GM23338 (cell line): ENCODE data around the gene SLC1A4. TPM values are rescaled to one million over a fixed set of nuclear protein-coding genes. Genes with fewer than 3 reads are reported as not detected.

ENCODE experiments used
- ATAC-seq: fragments of 200-7000 bp; cut with Tn5 transposase; 3 replicates; pipeline ENCODE4 v1.9.1; 2020
- DNase-seq: peaks from one replicate; pipeline ENCODE4 v3.0.0-alpha.2; 2015; ENCODE audit warnings: low spot score
- H2AFZ ChIP-seq: fragments of 200-600 bp; sonication (generic); 2 replicates; pipeline ENCODE4 v1.8.0; 2016; ENCODE audit warnings: antibody characterized with exemption, mild to moderate bottlenecking, moderate library complexity
- H3F3A ChIP-seq: fragments of 200-600 bp; sonication (generic); replicated peaks from 2 replicates; pipeline ENCODE4 v1.8.0; 2017; ENCODE audit warnings: antibody characterized with exemption, mixed run types, low read depth
- H3K27ac ChIP-seq: fragments of 200-600 bp; sonication (generic); 2 replicates; pipeline ENCODE4 v1.6.1; 2016; ENCODE audit warnings: low read depth
- H3K27me3 ChIP-seq: fragments of 200-600 bp; sonication (generic); 2 replicates; pipeline ENCODE4 v1.8.0; 2016; ENCODE audit warnings: mild to moderate bottlenecking, mixed run types, moderate library complexity; ENCODE audit not compliant: insufficient read depth
- H3K36me3 ChIP-seq: fragments of 200-600 bp; sonication (generic); 2 replicates; pipeline ENCODE4 v1.8.0; 2016; ENCODE audit warnings: mild to moderate bottlenecking; ENCODE audit not compliant: insufficient read depth
- H3K4me1 ChIP-seq: fragments of 200-600 bp; sonication (generic); 2 replicates; pipeline ENCODE4 v1.8.0; 2016; ENCODE audit warnings: mild to moderate bottlenecking, moderate library complexity; ENCODE audit not compliant: insufficient read depth
- H3K4me2 ChIP-seq: fragments of 200-600 bp; sonication (generic); 2 replicates; pipeline ENCODE4 v1.7.1; 2017; ENCODE audit warnings: mixed run types
- H3K4me3 ChIP-seq: fragments of 200-600 bp; sonication (generic); 2 replicates; pipeline ENCODE4 v1.6.1; 2016; ENCODE audit warnings: mixed run types
- H3K79me2 ChIP-seq: fragments of 200-600 bp; sonication (generic); replicated peaks from 2 replicates; pipeline ENCODE4 v1.8.0; 2017; ENCODE audit warnings: mild to moderate bottlenecking; ENCODE audit not compliant: insufficient read depth
- H3K9me2 ChIP-seq: fragments of 200-600 bp; sonication (generic); 2 replicates; pipeline ENCODE4 v1.8.0; 2017; ENCODE audit not compliant: insufficient read depth
- H4K20me1 ChIP-seq: fragments of 200-600 bp; sonication (generic); replicated peaks from 2 replicates; pipeline ENCODE4 v1.8.0; 2017; ENCODE audit warnings: mild to moderate bottlenecking; ENCODE audit not compliant: insufficient read depth
- H3K27ac Mint-ChIP-seq: 2 replicates; pipeline ENCODE4 v1.8.0; 2020; ENCODE audit warnings: inconsistent platforms, mild to moderate bottlenecking, moderate library complexity, mixed read lengths
- H3K27me3 Mint-ChIP-seq: 3 replicates; pipeline ENCODE4 v1.8.0; 2022; ENCODE audit warnings: low read depth, mild to moderate bottlenecking, moderate library complexity, mixed read lengths, inconsistent platforms; ENCODE audit not compliant: insufficient read depth, poor library complexity
- H3K36me3 Mint-ChIP-seq: 3 replicates; pipeline ENCODE4 v1.8.0; 2021; ENCODE audit warnings: low read depth, mild to moderate bottlenecking, inconsistent platforms, moderate library complexity, mixed read lengths
- H3K4me1 Mint-ChIP-seq: 3 replicates; pipeline ENCODE4 v1.8.0; 2020; ENCODE audit warnings: mild to moderate bottlenecking, inconsistent platforms, mixed read lengths
- H3K4me3 Mint-ChIP-seq: 3 replicates; pipeline ENCODE4 v1.8.0; 2021; ENCODE audit warnings: moderate library complexity, mild to moderate bottlenecking, inconsistent platforms, mixed read lengths
- H3K9me3 Mint-ChIP-seq: 3 replicates; pipeline ENCODE4 v1.8.0; 2020; ENCODE audit warnings: moderate library complexity, mild to moderate bottlenecking, inconsistent platforms, mixed read lengths
- CREB1 ChIP-seq: fragments of 250-450 bp; sonication (Bioruptor Pico); IDR thresholded peaks from 2 replicates; pipeline ENCODE4 v1.5.0; 2020; ENCODE audit warnings: low read depth, mild to moderate bottlenecking, moderate library complexity
- EZH2phosphoT487 ChIP-seq: fragments of 200-600 bp; sonication (generic); IDR thresholded peaks from one replicate; pipeline ENCODE4 v1.8.1; 2018; ENCODE audit warnings: antibody characterized with exemption; ENCODE audit not compliant: unreplicated experiment
- NANOG ChIP-seq: IDR thresholded peaks from 2 replicates; pipeline ENCODE4 v1.6.1; 2016; ENCODE audit warnings: antibody characterized with exemption, borderline replicate concordance
- POLR2AphosphoS5 ChIP-seq: IDR thresholded peaks from 2 replicates; pipeline ENCODE4 v1.6.1; 2016; ENCODE audit warnings: antibody characterized with exemption, low read depth
- STAT1 ChIP-seq: IDR thresholded peaks from one replicate; pipeline ENCODE4 v1.6.1; 2016; ENCODE audit warnings: antibody characterized with exemption; ENCODE audit not compliant: unreplicated experiment
- ZNF114 ChIP-seq: fragments of 250-450 bp; sonication (Bioruptor Pico); IDR thresholded peaks from 2 replicates; pipeline ENCODE4 v1.5.0; 2020; ENCODE audit warnings: mild to moderate bottlenecking, moderate library complexity
- ZNF462 ChIP-seq: fragments of 250-450 bp; sonication (Bioruptor Pico); IDR thresholded peaks from 2 replicates; pipeline ENCODE4 v1.5.0; 2020; ENCODE audit warnings: mild to moderate bottlenecking, moderate library complexity
- polyA plus RNA-seq: library from polyadenylated mRNA; unstranded; fragments of >200 nt; fragmentation: Nextera tagmentation; extraction: Ambion mirVana; gene quantifications from 2 replicates; pipeline ENCODE4 v1.2.1, GENCODE V29; 2016
- total RNA-seq: library from RNA; depleted of rRNA; stranded (reverse); fragments of >200 nt; shearing (Covaris generic); gene quantifications from 2 replicates; pipeline ENCODE4 v1.2.3, GENCODE V29; 2014
- TF ChIP-seq, protein P1 (sequence below): IDR thresholded peaks from 2 replicates; pipeline ENCODE4 v1.6.1; 2016; ENCODE audit warnings: antibody characterized with exemption

The SLC1A4 gene
- total and polyA plus RNA-seq, 2 experiments from 2014 or later: 1.3 to 2.7 TPM

DNA sequence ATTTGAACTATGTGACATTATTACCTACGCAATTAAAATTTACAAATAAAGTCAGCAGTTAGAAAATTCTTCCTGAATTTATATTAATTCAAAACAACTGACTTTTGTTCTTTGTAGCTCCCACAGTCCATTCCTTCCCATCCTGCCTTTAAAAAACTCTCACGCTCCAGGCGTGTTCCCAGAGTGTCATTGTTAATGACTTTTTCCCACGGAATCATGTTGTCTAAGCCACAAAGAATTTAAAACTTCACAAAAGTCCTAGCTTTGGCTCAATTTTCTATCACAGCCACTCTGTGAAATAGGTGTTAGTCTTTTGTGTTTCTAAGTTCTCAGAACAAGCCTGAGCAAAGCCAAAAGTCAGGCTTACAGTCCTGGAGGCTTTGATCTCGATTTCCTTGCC is 26.5 kb downstream of the SLC1A4 start (continued):
- no peak for TF ChIP-seq ZNF462 (CRISPR knock-in tag)
- TF ChIP-seq, protein P1, sequence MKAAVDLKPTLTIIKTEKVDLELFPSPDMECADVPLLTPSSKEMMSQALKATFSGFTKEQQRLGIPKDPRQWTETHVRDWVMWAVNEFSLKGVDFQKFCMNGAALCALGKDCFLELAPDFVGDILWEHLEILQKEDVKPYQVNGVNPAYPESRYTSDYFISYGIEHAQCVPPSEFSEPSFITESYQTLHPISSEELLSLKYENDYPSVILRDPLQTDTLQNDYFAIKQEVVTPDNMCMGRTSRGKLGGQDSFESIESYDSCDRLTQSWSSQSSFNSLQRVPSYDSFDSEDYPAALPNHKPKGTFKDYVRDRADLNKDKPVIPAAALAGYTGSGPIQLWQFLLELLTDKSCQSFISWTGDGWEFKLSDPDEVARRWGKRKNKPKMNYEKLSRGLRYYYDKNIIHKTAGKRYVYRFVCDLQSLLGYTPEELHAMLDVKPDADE: no peak

DNA sequence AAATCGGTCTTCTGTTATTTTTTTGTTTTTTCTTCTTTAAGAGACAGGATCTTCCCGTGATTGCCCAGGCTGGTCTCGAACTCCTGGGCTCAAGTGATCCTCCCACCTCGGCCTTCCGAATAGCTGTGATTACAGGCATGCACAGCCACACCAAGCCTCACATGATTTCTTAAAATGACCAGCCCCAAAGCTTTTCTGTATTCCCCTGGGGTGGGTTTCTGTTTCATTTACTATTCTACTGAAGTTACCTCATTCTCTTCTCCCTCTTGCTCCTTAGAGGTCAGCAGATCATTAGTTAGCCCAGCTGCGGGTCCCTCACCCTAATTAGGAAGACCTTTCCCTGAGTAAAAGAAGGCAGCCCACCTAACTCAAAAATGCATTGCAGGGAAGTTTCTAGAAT is 27.6 kb downstream of the SLC1A4 start:
- no peaks in the 10 kb centered on the region for H4K20me1 ChIP-seq
- ATAC-seq (no peak), DNase-seq (no peak)
- no peak overlapping the region for H3K4me3 ChIP-seq
- H3K27ac ChIP-seq: no peak overlapping the region
- H3K9me3 Mint-ChIP-seq: no peaks in the 10 kb centered on the region
- H3K36me3 Mint-ChIP-seq: no peaks in the 10 kb centered on the region; the same call in none of the 3 replicates
- H3K4me1 ChIP-seq: peaks cover 11% of the 10 kb centered on the region; the same call in 1 of the 2 replicates
- no peak overlapping the region for H3K4me3 Mint-ChIP-seq
- H3K27me3 Mint-ChIP-seq: peaks cover 5% of the 10 kb centered on the region
- no peaks in the 10 kb centered on the region for H3F3A ChIP-seq
- H2AFZ ChIP-seq: no peak overlapping the region
- peaks cover 13% of the 10 kb centered on the region for H3K4me1 Mint-ChIP-seq
- H3K79me2 ChIP-seq: no peaks in the 10 kb centered on the region
- no peaks in the 10 kb centered on the region for H3K27me3 ChIP-seq
- no peaks in the 10 kb centered on the region for H3K9me2 ChIP-seq
- no peak overlapping the region for H3K4me2 ChIP-seq
- no peaks in the 10 kb centered on the region for H3K36me3 ChIP-seq
- no peak overlapping the region for H3K27ac Mint-ChIP-seq
- no peak for TF ChIP-seq POLR2AphosphoS5
- no peak for TF ChIP-seq CREB1 (CRISPR knock-in tag)
- TF ChIP-seq NANOG: no peak
- TF ChIP-seq ZNF114 (CRISPR knock-in tag): no peak
- TF ChIP-seq EZH2phosphoT487: no peak
- TF ChIP-seq STAT1: no peak
- TF ChIP-seq, protein P1: no peak
- TF ChIP-seq ZNF462 (CRISPR knock-in tag): no peak
